SK-N-SH treated with all-trans-retinoic acid at 6 μM for 48 hours (cell line): Measurements from ENCODE around the gene CCR7.

Source experiments
- ATAC-seq: fragments of 200-7000 bp; cut with Tn5 transposase; 3 replicates; pipeline ENCODE4 v1.9.1; 2020; ENCODE audit warnings: mild to moderate bottlenecking, moderate library complexity
- ARNTL ChIP-seq: fragments of 450-650 bp; formaldehyde crosslinking; IDR thresholded peaks from 2 replicates; pipeline ENCODE4 v1.5.0; 2020; ENCODE audit warnings: low read depth, mild to moderate bottlenecking, moderate library complexity, borderline replicate concordance
- CSDC2 ChIP-seq: fragments of 250-450 bp; sonication (Bioruptor Pico); IDR thresholded peaks from 2 replicates; pipeline ENCODE4 v1.5.0; 2020; ENCODE audit warnings: mild to moderate bottlenecking, moderate library complexity
- ESRRG ChIP-seq: fragments of 250-450 bp; sonication (Bioruptor Pico); IDR thresholded peaks from 2 replicates; pipeline ENCODE4 v1.6.1; 2021; ENCODE audit warnings: mild to moderate bottlenecking
- GLIS3 ChIP-seq: fragments of 250-450 bp; sonication (Bioruptor Pico); IDR thresholded peaks from 2 replicates; pipeline ENCODE4 v1.5.0; 2020; ENCODE audit warnings: mild to moderate bottlenecking, moderate library complexity
- ISL1 ChIP-seq: fragments of 250-450 bp; sonication (Bioruptor Pico); IDR thresholded peaks from 2 replicates; pipeline ENCODE4 v2.1.2; 2022; ENCODE audit warnings: mild to moderate bottlenecking, moderate library complexity
- OSR1 ChIP-seq: fragments of 250-450 bp; sonication (Bioruptor Pico); IDR thresholded peaks from 2 replicates; pipeline ENCODE4 v1.8.0; 2022; ENCODE audit warnings: moderate library complexity, mild to moderate bottlenecking, inconsistent platforms
- RARB ChIP-seq: fragments of 250-450 bp; sonication (Bioruptor Pico); IDR thresholded peaks from 2 replicates; pipeline ENCODE4 v1.8.0; 2021; ENCODE audit warnings: mild to moderate bottlenecking, moderate library complexity
- SNAI2 ChIP-seq: fragments of 250-450 bp; sonication (Bioruptor Pico); IDR thresholded peaks from 2 replicates; pipeline ENCODE4 v1.5.0; 2020; ENCODE audit warnings: mild to moderate bottlenecking, moderate library complexity
- TCF4 ChIP-seq: fragments of 250-450 bp; sonication (Bioruptor Pico); IDR thresholded peaks from 2 replicates; pipeline ENCODE4 v1.8.0; 2021; ENCODE audit warnings: mild to moderate bottlenecking, moderate library complexity, borderline replicate concordance
- TOX ChIP-seq: fragments of 250-450 bp; sonication (Bioruptor Pico); IDR thresholded peaks from 2 replicates; pipeline ENCODE4 v1.8.0; 2021; ENCODE audit warnings: mild to moderate bottlenecking, moderate library complexity, borderline replicate concordance
- ZC3H10 ChIP-seq: fragments of 250-450 bp; sonication (Bioruptor Pico); IDR thresholded peaks from 2 replicates; pipeline ENCODE4 v1.5.1; 2021; ENCODE audit warnings: mild to moderate bottlenecking, moderate library complexity
- ZFP3 ChIP-seq: fragments of 250-450 bp; sonication (Bioruptor Pico); IDR thresholded peaks from 2 replicates; pipeline ENCODE4 v1.5.0; 2020; ENCODE audit warnings: mild to moderate bottlenecking, moderate library complexity
- ZNF70 ChIP-seq: fragments of 450-650 bp; formaldehyde crosslinking; IDR thresholded peaks from 2 replicates; pipeline ENCODE4 v1.5.0; 2020; ENCODE audit warnings: mild to moderate bottlenecking, moderate library complexity
- ZNF8 ChIP-seq: fragments of 450-650 bp; formaldehyde crosslinking; IDR thresholded peaks from 2 replicates; pipeline ENCODE4 v1.5.0; 2020; ENCODE audit warnings: mild to moderate bottlenecking, moderate library complexity
- TF ChIP-seq, protein P1 (sequence below): fragments of 250-450 bp; sonication (Bioruptor Pico); IDR thresholded peaks from 2 replicates; pipeline ENCODE4 v1.5.0; 2020; ENCODE audit warnings: mild to moderate bottlenecking, moderate library complexity
- TF ChIP-seq, protein P2 (sequence below): fragments of 250-450 bp; sonication (Bioruptor Pico); IDR thresholded peaks from 2 replicates; pipeline ENCODE4 v1.8.0; 2020; ENCODE audit warnings: mild to moderate bottlenecking, moderate library complexity, borderline replicate concordance
- TF ChIP-seq, protein P3 (sequence below): fragments of 250-450 bp; sonication (Bioruptor Pico); IDR thresholded peaks from 2 replicates; pipeline ENCODE4 v1.5.1; 2021; ENCODE audit warnings: mild to moderate bottlenecking, moderate library complexity
- TF ChIP-seq, protein P4 (sequence below): fragments of 250-450 bp; sonication (Bioruptor Pico); IDR thresholded peaks from 2 replicates; pipeline ENCODE4 v1.8.0; 2021; ENCODE audit warnings: low read depth, mild to moderate bottlenecking, moderate library complexity, borderline replicate concordance

The CCR7 gene

DNA sequence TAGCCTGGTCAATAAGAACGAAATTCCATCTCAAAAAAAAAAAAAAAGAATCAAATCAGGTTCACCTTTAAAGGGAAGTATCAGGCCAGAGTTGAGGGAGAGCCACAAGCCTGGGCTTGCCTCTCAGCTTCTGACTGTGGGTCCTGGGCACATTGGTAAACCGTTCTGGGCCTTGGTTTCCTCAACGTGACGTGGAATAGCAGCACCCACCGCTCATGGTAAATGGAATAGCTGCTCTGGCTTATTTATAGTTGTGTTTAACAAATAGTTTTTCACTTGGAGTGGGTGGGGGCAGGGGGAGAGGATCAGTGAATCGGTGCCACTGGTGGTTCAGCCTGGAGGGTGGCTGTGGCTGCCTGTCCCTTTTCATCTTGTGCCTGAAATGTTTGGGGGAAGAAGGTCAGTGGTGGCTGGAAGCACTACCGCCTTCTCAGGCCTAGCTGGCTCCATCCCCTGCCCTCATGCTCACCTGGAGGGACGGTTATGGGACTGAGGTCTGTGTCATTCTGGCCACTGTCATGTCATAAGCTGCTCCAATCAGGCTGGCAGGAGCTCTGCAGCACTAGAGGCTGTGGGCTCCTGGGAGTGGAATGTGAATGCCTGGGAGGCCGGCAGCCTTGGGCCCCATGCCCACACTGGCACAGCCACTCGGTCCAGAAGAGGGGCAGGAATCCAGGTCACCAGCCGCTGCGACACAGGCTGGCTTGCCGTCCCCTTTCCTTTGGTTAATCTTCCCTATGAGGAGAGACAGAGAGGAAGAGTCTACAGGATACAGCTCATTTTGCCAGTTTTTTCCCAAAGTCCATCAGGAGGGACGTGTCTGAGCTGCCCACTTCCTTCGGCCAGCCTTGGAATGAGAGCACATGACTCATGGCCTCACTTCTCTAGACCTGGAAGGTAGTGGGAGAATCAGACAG is 27.0 kb downstream of the CCR7 start:
- ATAC-seq = peak; percentile 41
- TF ChIP-seq, protein P1, sequence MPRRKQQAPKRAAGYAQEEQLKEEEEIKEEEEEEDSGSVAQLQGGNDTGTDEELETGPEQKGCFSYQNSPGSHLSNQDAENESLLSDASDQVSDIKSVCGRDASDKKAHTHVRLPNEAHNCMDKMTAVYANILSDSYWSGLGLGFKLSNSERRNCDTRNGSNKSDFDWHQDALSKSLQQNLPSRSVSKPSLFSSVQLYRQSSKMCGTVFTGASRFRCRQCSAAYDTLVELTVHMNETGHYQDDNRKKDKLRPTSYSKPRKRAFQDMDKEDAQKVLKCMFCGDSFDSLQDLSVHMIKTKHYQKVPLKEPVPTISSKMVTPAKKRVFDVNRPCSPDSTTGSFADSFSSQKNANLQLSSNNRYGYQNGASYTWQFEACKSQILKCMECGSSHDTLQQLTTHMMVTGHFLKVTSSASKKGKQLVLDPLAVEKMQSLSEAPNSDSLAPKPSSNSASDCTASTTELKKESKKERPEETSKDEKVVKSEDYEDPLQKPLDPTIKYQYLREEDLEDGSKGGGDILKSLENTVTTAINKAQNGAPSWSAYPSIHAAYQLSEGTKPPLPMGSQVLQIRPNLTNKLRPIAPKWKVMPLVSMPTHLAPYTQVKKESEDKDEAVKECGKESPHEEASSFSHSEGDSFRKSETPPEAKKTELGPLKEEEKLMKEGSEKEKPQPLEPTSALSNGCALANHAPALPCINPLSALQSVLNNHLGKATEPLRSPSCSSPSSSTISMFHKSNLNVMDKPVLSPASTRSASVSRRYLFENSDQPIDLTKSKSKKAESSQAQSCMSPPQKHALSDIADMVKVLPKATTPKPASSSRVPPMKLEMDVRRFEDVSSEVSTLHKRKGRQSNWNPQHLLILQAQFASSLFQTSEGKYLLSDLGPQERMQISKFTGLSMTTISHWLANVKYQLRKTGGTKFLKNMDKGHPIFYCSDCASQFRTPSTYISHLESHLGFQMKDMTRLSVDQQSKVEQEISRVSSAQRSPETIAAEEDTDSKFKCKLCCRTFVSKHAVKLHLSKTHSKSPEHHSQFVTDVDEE (CRISPR knock-in tag) = no peak
- TF ChIP-seq ZNF70 (no peak), RARB (CRISPR knock-in tag) (no peak), GLIS3 (CRISPR knock-in tag) (no peak), ZC3H10 (CRISPR knock-in tag) (no peak), TOX (CRISPR knock-in tag) (no peak), OSR1 (CRISPR knock-in tag) (no peak), ARNTL (CRISPR knock-in tag) (no peak)
- TF ChIP-seq, protein P2, sequence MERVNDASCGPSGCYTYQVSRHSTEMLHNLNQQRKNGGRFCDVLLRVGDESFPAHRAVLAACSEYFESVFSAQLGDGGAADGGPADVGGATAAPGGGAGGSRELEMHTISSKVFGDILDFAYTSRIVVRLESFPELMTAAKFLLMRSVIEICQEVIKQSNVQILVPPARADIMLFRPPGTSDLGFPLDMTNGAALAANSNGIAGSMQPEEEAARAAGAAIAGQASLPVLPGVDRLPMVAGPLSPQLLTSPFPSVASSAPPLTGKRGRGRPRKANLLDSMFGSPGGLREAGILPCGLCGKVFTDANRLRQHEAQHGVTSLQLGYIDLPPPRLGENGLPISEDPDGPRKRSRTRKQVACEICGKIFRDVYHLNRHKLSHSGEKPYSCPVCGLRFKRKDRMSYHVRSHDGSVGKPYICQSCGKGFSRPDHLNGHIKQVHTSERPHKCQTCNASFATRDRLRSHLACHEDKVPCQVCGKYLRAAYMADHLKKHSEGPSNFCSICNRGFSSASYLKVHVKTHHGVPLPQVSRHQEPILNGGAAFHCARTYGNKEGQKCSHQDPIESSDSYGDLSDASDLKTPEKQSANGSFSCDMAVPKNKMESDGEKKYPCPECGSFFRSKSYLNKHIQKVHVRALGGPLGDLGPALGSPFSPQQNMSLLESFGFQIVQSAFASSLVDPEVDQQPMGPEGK = no peak
- TF ChIP-seq, protein P3, sequence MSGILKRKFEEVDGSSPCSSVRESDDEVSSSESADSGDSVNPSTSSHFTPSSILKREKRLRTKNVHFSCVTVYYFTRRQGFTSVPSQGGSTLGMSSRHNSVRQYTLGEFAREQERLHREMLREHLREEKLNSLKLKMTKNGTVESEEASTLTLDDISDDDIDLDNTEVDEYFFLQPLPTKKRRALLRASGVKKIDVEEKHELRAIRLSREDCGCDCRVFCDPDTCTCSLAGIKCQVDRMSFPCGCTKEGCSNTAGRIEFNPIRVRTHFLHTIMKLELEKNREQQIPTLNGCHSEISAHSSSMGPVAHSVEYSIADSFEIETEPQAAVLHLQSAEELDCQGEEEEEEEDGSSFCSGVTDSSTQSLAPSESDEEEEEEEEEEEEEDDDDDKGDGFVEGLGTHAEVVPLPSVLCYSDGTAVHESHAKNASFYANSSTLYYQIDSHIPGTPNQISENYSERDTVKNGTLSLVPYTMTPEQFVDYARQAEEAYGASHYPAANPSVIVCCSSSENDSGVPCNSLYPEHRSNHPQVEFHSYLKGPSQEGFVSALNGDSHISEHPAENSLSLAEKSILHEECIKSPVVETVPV (CRISPR knock-in tag) = no peak
- TF ChIP-seq, protein P4, sequence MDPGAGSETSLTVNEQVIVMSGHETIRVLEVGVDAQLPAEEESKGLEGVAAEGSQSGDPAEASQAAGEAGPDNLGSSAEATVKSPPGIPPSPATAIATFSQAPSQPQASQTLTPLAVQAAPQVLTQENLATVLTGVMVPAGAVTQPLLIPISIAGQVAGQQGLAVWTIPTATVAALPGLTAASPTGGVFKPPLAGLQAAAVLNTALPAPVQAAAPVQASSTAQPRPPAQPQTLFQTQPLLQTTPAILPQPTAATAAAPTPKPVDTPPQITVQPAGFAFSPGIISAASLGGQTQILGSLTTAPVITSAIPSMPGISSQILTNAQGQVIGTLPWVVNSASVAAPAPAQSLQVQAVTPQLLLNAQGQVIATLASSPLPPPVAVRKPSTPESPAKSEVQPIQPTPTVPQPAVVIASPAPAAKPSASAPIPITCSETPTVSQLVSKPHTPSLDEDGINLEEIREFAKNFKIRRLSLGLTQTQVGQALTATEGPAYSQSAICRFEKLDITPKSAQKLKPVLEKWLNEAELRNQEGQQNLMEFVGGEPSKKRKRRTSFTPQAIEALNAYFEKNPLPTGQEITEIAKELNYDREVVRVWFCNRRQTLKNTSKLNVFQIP = no peak

DNA sequence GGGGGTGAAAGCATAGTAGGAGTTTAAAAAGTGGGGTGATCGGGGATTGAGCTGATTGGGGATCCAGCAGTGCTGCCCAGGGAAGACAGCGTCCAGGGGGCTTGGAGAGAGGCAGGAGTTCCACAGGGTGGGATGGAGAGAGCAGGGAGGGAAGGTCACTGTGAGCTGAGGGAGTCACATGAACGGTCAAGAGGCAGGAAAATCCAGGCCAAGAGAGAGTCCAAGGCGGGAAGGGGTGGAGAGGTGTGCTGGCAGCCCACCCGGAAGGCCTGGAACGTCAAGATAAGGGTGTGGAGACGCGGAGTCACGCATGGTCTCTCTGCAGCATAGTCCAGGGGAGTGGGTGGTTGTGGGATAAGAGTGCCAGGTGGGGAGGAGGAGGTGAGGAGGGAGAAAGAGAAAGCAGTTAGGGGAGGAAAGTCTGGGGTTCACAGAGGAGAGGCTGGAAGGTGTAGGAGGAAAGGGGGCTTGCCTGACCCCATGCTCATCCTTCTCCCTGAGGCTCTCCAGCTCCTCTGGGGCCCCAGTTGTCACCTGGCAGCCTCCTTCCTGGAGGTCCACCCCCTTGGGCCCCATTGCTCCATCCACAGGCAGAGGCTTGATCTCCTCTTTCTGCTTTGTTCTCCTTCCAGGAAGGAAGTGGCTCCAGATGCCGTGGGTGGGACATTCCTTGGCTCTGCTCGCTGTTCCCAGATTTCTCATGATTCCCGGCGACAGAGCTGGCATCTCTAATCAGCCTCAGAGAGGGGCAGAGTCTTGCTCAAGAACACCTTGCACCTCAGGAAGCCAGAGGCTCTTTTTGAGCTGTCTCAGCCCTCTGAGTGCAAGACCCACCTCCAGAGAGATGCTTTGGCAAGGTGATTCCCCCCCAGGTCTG is 28.7 kb downstream of the CCR7 start:
- TF ChIP-seq, protein P3 (CRISPR knock-in tag) = no peak
- TF ChIP-seq ZC3H10 (CRISPR knock-in tag) (no peak), ESRRG (CRISPR knock-in tag) (no peak), ZFP3 (CRISPR knock-in tag) (no peak), ZNF8 (CRISPR knock-in tag) (no peak), TOX (CRISPR knock-in tag) (no peak), GLIS3 (CRISPR knock-in tag) (no peak), SNAI2 (CRISPR knock-in tag) (no peak), ISL1 (no peak), TCF4 (CRISPR knock-in tag) (no peak), CSDC2 (CRISPR knock-in tag) (no peak), ARNTL (CRISPR knock-in tag) (no peak), OSR1 (CRISPR knock-in tag) (no peak)
- TF ChIP-seq, protein P1 (CRISPR knock-in tag) = no peak
- TF ChIP-seq, protein P4 = no peak
- no peak for ATAC-seq
